ENCODE results near the gene USP15.
A peak's percentile ranks its signal among the peaks of the same experiment; 100 is the strongest.

Gene USP15

GRCh38 chr12:62269464-62270228 is 9.4 kb downstream of the USP15 start:
- Histone ChIP-seq H3K4me3 (ENCODE audit: low read length) (no peak overlapping the region), H3K36me3 (ENCODE audit: insufficient read depth, low read length) (no peaks in the 10 kb centered on the region), H3K9me3 (replicated peaks; ENCODE audit: low read length) (no peaks in the 10 kb centered on the region), H3K27me3 (ENCODE audit: control insufficient read depth, insufficient read depth, low read length) (no peaks in the 10 kb centered on the region), H3K9ac (ENCODE audit: low read depth, low read length) (no peak overlapping the region), H3K4me1 (ENCODE audit: control insufficient read depth, insufficient read depth, low read length) (peaks cover 26% of the 10 kb centered on the region), H3K4me2 (ENCODE audit: low read length) (no peak overlapping the region)

GRCh38 chr12:62270384-62270783 is 10.2 kb downstream of the USP15 start:
- no peaks in the 10 kb centered on the region for H3K9me3 ChIP-seq (replicated peaks; ENCODE audit: low read length)
- no peaks in the 10 kb centered on the region for H3K27me3 ChIP-seq (ENCODE audit: control insufficient read depth, insufficient read depth, low read length)
- H3K9ac ChIP-seq (ENCODE audit: low read depth, low read length): no peak overlapping the region
- H3K4me1 ChIP-seq (ENCODE audit: control insufficient read depth, insufficient read depth, low read length): peaks cover 26% of the 10 kb centered on the region
- peak overlapping the region; percentile 5 for H3K4me2 ChIP-seq (ENCODE audit: low read length)
- H3K4me3 ChIP-seq (ENCODE audit: low read length): no peak overlapping the region
- H3K36me3 ChIP-seq (ENCODE audit: insufficient read depth, low read length): no peaks in the 10 kb centered on the region

- Histone ChIP-seq H3K36me3 (ENCODE audit: insufficient read depth, low read length) (no peaks in the 10 kb centered on the region), H3K4me1 (ENCODE audit: control insufficient read depth, insufficient read depth, low read length) (peaks cover 26% of the 10 kb centered on the region), H3K4me3 (ENCODE audit: low read length) (no peak overlapping the region), H3K9ac (ENCODE audit: low read depth, low read length) (no peak overlapping the region), H3K27me3 (ENCODE audit: control insufficient read depth, insufficient read depth, low read length) (no peaks in the 10 kb centered on the region), H3K9me3 (replicated peaks; ENCODE audit: low read length) (no peaks in the 10 kb centered on the region), H3K4me2 (ENCODE audit: low read length) (no peak overlapping the region)
These were observed 10.7 kb downstream of the USP15 start for GRCh38 chr12:62270872-62271271.

GRCh38 chr12:62272936-62273552 is 12.8 kb downstream of the USP15 start:
- no peaks in the 10 kb centered on the region for H3K27me3 ChIP-seq (ENCODE audit: control insufficient read depth, insufficient read depth, low read length)
- no peaks in the 10 kb centered on the region for H3K36me3 ChIP-seq (ENCODE audit: insufficient read depth, low read length)
- no peaks in the 10 kb centered on the region for H3K9me3 ChIP-seq (replicated peaks; ENCODE audit: low read length)
- peaks cover 20% of the 10 kb centered on the region for H3K4me1 ChIP-seq (ENCODE audit: control insufficient read depth, insufficient read depth, low read length)
- H3K4me2 ChIP-seq (ENCODE audit: low read length): no peak overlapping the region
- no peak overlapping the region for H3K4me3 ChIP-seq (ENCODE audit: low read length)
- no peak overlapping the region for H3K9ac ChIP-seq (ENCODE audit: low read depth, low read length)

GRCh38 chr12:62273724-62274380 is 13.6 kb downstream of the USP15 start:
- no peak overlapping the region for H3K4me3 ChIP-seq (ENCODE audit: low read length)

GRCh38 chr12:62278022-62278421 is 17.8 kb downstream of the USP15 start:
- Histone ChIP-seq H3K36me3 (ENCODE audit: insufficient read depth, low read length) (no peaks in the 10 kb centered on the region), H3K9me3 (replicated peaks; ENCODE audit: low read length) (no peaks in the 10 kb centered on the region), H3K4me2 (ENCODE audit: low read length) (no peak overlapping the region), H3K4me3 (ENCODE audit: low read length) (no peak overlapping the region), H3K9ac (ENCODE audit: low read depth, low read length) (no peak overlapping the region), H3K27me3 (ENCODE audit: control insufficient read depth, insufficient read depth, low read length) (no peaks in the 10 kb centered on the region), H3K4me1 (ENCODE audit: control insufficient read depth, insufficient read depth, low read length) (no peaks in the 10 kb centered on the region)

More at GRCh38 chr12:62273724-62274380, 13.6 kb downstream of the USP15 start:
- H3K27me3 ChIP-seq (ENCODE audit: control insufficient read depth, insufficient read depth, low read length): no peaks in the 10 kb centered on the region
- peaks cover 12% of the 10 kb centered on the region for H3K4me1 ChIP-seq (ENCODE audit: control insufficient read depth, insufficient read depth, low read length)
- no peaks in the 10 kb centered on the region for H3K9me3 ChIP-seq (replicated peaks; ENCODE audit: low read length)
- H3K36me3 ChIP-seq (ENCODE audit: insufficient read depth, low read length): no peaks in the 10 kb centered on the region
- no peak overlapping the region for H3K9ac ChIP-seq (ENCODE audit: low read depth, low read length)
- no peak overlapping the region for H3K4me2 ChIP-seq (ENCODE audit: low read length)

- Histone ChIP-seq H3K4me1 (ENCODE audit: control insufficient read depth, insufficient read depth, low read length) (no peaks in the 10 kb centered on the region), H3K4me3 (ENCODE audit: low read length) (no peak overlapping the region), H3K9me3 (replicated peaks; ENCODE audit: low read length) (no peaks in the 10 kb centered on the region), H3K4me2 (ENCODE audit: low read length) (no peak overlapping the region), H3K27me3 (ENCODE audit: control insufficient read depth, insufficient read depth, low read length) (no peaks in the 10 kb centered on the region), H3K9ac (ENCODE audit: low read depth, low read length) (no peak overlapping the region), H3K36me3 (ENCODE audit: insufficient read depth, low read length) (no peaks in the 10 kb centered on the region)
These were observed 18.9 kb downstream of the USP15 start for GRCh38 chr12:62279058-62279457.

- Histone ChIP-seq H3K36me3 (ENCODE audit: insufficient read depth, low read length) (no peaks in the 10 kb centered on the region), H3K4me3 (ENCODE audit: low read length) (no peak overlapping the region), H3K9me3 (replicated peaks; ENCODE audit: low read length) (no peaks in the 10 kb centered on the region), H3K4me1 (ENCODE audit: control insufficient read depth, insufficient read depth, low read length) (no peaks in the 10 kb centered on the region), H3K9ac (ENCODE audit: low read depth, low read length) (no peak overlapping the region), H3K4me2 (ENCODE audit: low read length) (no peak overlapping the region), H3K27me3 (ENCODE audit: control insufficient read depth, insufficient read depth, low read length) (no peaks in the 10 kb centered on the region)
These were observed 19.8 kb downstream of the USP15 start for GRCh38 chr12:62279961-62280360.

GRCh38 chr12:62282057-62282774 is 22.0 kb downstream of the USP15 start:
- H3K4me3 ChIP-seq (ENCODE audit: low read length): no peak overlapping the region
- no peaks in the 10 kb centered on the region for H3K4me1 ChIP-seq (ENCODE audit: control insufficient read depth, insufficient read depth, low read length)
- no peaks in the 10 kb centered on the region for H3K9me3 ChIP-seq (replicated peaks; ENCODE audit: low read length)

GRCh38 chr12:62284749-62285148 is 24.5 kb downstream of the USP15 start:
- Histone ChIP-seq H3K9me3 (replicated peaks; ENCODE audit: low read length) (no peaks in the 10 kb centered on the region), H3K4me2 (ENCODE audit: low read length) (no peak overlapping the region), H3K4me3 (ENCODE audit: low read length) (no peak overlapping the region), H3K36me3 (ENCODE audit: insufficient read depth, low read length) (no peaks in the 10 kb centered on the region), H3K27me3 (ENCODE audit: control insufficient read depth, insufficient read depth, low read length) (no peaks in the 10 kb centered on the region), H3K4me1 (ENCODE audit: control insufficient read depth, insufficient read depth, low read length) (no peaks in the 10 kb centered on the region), H3K9ac (ENCODE audit: low read depth, low read length) (no peak overlapping the region)

More at GRCh38 chr12:62282057-62282774, 22.0 kb downstream of the USP15 start:
- Histone ChIP-seq H3K4me2 (ENCODE audit: low read length) (no peak overlapping the region), H3K9ac (ENCODE audit: low read depth, low read length) (no peak overlapping the region), H3K36me3 (ENCODE audit: insufficient read depth, low read length) (no peaks in the 10 kb centered on the region), H3K27me3 (ENCODE audit: control insufficient read depth, insufficient read depth, low read length) (no peaks in the 10 kb centered on the region)

- no peak overlapping the region for H3K4me3 ChIP-seq (ENCODE audit: low read length)
- no peaks in the 10 kb centered on the region for H3K9me3 ChIP-seq (replicated peaks; ENCODE audit: low read length)
- H3K4me1 ChIP-seq (ENCODE audit: control insufficient read depth, insufficient read depth, low read length): no peaks in the 10 kb centered on the region
- no peaks in the 10 kb centered on the region for H3K36me3 ChIP-seq (ENCODE audit: insufficient read depth, low read length)
- H3K4me2 ChIP-seq (ENCODE audit: low read length): no peak overlapping the region
- no peaks in the 10 kb centered on the region for H3K27me3 ChIP-seq (ENCODE audit: control insufficient read depth, insufficient read depth, low read length)
- no peak overlapping the region for H3K9ac ChIP-seq (ENCODE audit: low read depth, low read length)
These were observed 25.1 kb downstream of the USP15 start for GRCh38 chr12:62285284-62285683.
